Amniotic stem cell (primary cell): ENCODE results near the gene MBNL1.

Source experiments
- DNase-seq: peaks from one replicate; lab custom pipeline; 2025; lab: John Stamatoyannopoulos, UW

The MBNL1 gene

DNA sequence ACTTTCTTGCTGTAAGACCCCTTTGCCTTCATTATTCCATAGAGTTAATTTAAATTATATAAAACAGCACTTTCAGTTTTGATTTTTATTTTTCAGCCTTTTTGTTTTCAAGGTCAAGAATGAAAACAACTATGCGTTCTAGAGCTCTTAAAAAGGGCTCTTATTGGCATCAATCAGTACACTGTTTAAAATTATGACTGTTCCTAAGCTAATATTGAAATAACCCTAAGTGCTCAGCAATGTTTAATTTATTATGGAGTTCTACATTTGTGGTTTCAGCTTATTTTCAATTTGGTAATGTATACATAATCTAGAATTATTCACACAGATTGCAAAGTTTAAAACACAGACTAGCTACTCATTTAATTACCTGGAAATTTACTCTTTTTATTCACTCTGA is 179.4 kb downstream of the MBNL1 start:
- DNase-seq = no peak

- DNase-seq = no peak
Measured at GRCh38 chr3:152452318-152452717, 183.6 kb downstream of the MBNL1 start.

- DNase-seq = no peak
Measured at GRCh38 chr3:152454076-152454875, 185.5 kb downstream of the MBNL1 start.

GRCh38 chr3:152455989-152456388 is 187.3 kb downstream of the MBNL1 start:
- no peak for DNase-seq

- no peak for DNase-seq
Measured at GRCh38 chr3:152457500-152458375, 189.0 kb downstream of the MBNL1 start.

DNA sequence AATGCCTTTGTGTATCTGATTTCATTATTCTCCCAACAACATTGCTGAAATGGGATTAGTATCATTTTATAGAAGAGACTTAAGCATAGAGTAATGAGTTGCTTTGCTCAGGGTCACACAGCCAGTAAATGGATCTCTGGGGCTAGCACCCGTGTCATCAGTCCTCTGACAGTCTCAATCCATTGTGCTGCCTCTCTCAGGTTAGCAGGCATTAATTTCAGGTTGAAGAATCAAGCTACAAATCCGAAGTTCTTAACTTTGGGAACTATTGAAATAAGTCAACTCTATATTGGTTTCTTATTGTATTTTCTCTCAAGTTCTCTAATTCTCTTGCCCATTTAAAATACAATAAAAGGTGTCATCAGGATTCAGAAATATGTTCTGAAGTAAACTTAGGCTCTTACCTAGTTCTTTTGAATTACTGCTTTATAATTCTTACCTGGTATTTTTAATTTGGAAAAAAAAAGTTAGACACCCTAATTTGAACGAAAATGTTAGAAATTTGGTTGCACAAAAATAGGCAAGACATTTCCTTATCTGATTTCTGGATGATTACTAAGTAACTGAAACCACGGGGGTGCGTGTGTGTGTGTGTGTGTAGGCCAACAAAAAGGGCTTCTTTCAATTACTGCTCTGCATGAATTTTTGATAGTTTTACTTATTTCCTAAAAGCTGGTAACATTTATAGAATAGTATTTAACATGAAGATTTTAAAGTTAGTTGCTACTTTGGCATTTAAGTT is 189.8 kb downstream of the MBNL1 start:
- DNase-seq = no peak

- DNase-seq = no peak
Measured at GRCh38 chr3:152459118-152459515, 190.4 kb downstream of the MBNL1 start.

GRCh38 chr3:152459572-152459971 is 190.8 kb downstream of the MBNL1 start:
- DNase-seq = no peak

- no peak for DNase-seq
Measured at GRCh38 chr3:152460936-152461335, 192.2 kb downstream of the MBNL1 start.

- no peak for DNase-seq
Measured at GRCh38 chr3:152461460-152461859, 192.7 kb downstream of the MBNL1 start.

GRCh38 chr3:152466784-152467183 is 198.1 kb downstream of the MBNL1 start:
- peak; percentile 23 for DNase-seq

DNA sequence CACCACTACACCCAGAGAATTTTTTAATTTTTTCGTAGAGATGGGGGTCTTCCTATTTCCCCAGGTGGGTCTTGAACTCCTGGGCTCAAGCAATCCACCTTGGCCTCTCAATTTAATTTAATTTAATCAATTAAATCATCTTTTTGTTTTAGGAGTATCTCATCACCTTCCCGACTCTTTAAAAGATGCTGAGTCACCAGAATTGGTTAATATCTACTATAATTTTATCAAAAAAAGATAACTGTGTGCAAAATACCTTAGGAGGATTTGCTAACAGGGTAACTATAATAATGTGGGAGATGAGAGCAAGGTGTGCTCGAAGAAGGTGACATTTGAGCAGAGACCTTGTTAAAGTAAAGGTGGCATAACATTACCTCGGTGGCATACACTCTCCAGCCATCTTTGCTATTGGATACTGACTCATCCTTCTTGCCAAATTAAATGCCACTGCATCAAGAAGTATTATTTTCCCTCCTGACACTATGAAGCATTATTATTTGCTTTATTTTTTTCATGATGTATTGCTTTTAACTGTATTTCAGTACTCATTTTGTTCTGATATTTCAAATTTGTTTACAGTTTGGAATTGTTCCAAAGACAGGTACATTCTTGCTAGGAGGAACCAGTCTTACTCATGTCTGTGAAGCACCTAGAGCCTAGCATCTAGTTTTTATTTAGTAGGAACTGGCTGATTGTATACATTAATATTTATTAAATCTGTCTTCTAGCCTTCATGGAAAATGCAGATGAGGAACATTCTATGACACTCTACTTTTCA is 200.7 kb downstream of the MBNL1 start:
- DNase-seq = no peak

DNA sequence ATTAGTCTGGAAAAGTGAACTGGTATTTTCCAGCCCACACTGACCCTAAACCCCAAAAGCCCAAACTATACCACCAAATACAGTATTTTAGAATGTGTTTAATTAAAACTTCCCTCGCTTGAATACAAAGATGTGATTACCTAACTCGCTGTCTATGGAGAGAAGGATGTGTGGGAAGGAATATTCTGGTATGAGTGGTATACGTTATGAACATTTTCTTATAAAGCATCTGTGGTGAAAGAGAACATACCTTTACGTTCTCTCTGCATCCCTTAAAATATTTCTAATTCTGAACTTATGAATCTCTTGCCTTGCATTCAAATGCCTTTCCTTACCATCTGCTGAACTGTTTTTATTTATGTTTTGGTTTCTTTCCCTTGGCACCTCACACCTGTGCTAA is 201.4 kb downstream of the MBNL1 start:
- no peak for DNase-seq

DNA sequence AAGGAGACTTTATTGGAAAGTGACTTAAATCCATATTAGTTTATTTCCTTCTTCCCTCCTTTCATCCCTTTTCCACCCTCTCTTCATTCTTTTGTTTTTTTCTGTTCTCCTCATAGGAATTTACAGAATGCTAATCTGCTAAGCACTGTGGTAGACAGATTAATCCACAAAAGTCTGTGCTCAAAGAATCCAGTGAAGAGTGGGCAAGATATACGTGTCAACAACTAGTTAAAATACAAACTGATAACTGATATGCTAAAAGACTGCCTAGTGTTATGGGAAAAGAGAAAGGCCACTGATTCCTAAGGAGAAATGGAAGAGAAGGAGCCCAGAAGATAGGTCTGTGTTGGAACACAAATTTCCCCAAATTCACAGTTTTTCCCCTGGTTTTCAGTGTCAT is 202.2 kb downstream of the MBNL1 start:
- DNase-seq = no peak

DNA sequence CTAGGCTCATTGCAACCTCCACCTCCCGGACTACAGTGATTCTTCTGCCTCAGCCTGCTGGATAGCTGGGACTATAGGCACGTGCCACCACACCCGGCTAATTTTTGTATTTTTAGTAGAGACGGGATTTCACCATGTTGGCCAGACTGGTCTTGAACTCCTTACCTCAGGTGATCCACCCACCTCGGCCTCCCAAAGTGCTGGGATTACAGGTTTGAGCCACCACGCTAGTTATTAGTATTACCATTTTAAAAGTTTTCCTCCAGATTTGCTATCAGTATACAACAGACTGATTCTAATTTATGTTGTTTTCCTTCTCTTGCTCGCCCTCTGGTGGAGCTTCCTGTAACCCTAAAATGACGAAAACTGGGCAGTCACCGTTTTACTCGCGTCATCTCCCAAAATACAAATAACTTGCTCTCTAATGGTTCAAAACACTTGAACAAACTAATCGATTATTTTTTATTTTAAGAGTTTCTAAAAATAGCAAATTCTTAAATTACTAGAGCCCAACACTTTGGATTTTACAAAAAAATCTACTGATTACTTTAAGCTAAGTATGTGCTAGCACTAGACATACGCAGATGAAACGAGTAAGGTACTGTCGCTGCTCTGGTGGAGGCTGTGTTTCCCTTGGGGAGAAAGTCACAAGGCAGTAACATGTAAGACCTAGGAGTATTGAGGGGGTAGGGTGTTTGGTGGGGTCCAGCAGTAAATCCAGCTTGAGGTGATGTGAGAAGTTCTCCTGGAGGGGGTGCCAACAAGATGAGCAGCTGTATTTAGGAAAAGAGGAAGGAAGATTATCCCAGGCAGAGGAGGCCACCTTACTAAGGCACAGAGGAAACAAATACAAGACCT is 203.3 kb downstream of the MBNL1 start:
- peak; percentile 36 for DNase-seq

DNA sequence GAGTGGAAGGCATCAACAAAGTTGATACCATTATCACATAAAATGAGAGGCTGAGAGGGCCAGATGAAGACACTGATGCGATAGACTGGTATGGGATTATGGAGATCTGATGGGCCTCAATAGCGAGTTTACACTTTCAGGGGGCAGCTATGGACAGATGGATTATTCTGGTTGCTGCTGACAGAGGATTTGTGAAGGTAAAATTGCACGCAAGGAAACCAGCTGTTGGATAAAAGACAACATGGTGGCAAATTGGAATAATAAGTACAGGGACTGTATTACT is 203.9 kb downstream of the MBNL1 start:
- DNase-seq = no peak

DNA sequence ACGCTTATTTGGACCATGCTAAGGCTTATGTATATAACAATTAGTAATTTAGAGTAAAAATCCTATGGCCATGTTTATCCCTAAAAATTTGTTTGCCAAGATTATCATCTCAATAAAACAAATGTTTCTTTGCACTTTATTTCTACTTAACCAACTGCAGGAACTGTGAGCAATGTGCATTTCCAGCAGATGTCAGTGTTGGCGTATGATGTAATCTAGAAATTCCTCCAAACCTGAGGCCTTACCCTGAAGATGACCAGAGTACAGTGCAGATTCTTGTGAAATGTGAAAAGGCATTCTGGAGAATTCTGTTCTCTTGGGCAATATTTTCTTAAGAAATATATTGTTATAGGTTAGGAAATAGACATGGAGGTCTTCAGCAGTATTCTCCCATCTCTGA is 205.9 kb downstream of the MBNL1 start:
- DNase-seq = peak; percentile 46

DNA sequence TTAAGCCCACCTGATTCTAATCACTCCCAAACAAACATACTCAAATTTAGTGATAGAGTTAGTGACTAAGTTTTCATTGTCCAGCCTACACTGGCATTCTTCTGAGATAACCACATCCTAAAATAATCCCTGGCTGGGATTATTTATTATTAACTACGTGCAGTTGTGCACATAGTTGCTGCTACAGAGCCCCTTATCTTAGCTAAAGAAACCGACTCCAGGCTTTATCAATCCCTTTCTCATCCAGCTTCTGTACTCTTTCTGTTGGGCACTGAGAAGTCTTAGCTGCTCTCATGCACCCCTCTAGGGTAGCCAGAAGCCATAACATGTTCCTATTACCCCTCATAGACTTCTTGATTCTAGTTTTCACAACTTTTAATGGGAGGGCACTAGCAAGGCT is 208.7 kb downstream of the MBNL1 start:
- DNase-seq = no peak

- no peak for DNase-seq
Measured at GRCh38 chr3:152480282-152480953, 211.7 kb downstream of the MBNL1 start.

- DNase-seq = no peak
Measured at GRCh38 chr3:152486364-152486763, 217.6 kb downstream of the MBNL1 start.
